GDM1 (cell line): ENCODE measurements around the gene OSBP2.
"Not testable (repeated sequence)": the region's sequence is repeated elsewhere in the genome, so short reads cannot be mapped to it uniquely, and the experiment has no call there.

Source experiments
- DNase-seq: peaks from one replicate; lab custom pipeline; 2025; lab: John Stamatoyannopoulos, UW

The OSBP2 gene

GRCh38 chr22:30676565-30676964 is 18.1 kb upstream of the OSBP2 start:
- not testable (repeated sequence) for DNase-seq

- DNase-seq = not testable (repeated sequence)
Measured at GRCh38 chr22:30679895-30680690, 14.6 kb upstream of the OSBP2 start.

- DNase-seq = no peak
Measured at GRCh38 chr22:30680991-30681770, 13.5 kb upstream of the OSBP2 start.

GRCh38 chr22:30681831-30682230 is 12.8 kb upstream of the OSBP2 start:
- DNase-seq = no peak

- no peak for DNase-seq
Measured at GRCh38 chr22:30685178-30685577, 9.5 kb upstream of the OSBP2 start.

- DNase-seq = no peak
Measured at GRCh38 chr22:30687358-30687757, 7.3 kb upstream of the OSBP2 start.

GRCh38 chr22:30689622-30690021 is 5.1 kb upstream of the OSBP2 start:
- DNase-seq = no peak

- no peak for DNase-seq
Measured at GRCh38 chr22:30691204-30691603, 3.5 kb upstream of the OSBP2 start.

GRCh38 chr22:30694171-30694639 is 469 bp upstream of the OSBP2 start:
- no peak for DNase-seq

- DNase-seq = no peak
Measured at GRCh38 chr22:30695351-30695851, 727 bp downstream of the OSBP2 start.

- no peak for DNase-seq
Measured at GRCh38 chr22:30695871-30696655, 1.4 kb downstream of the OSBP2 start.

- DNase-seq = no peak
Measured at GRCh38 chr22:30697975-30698374, 3.3 kb downstream of the OSBP2 start.

- DNase-seq = no peak
Measured at GRCh38 chr22:30701872-30702271, 7.2 kb downstream of the OSBP2 start.

- no peak for DNase-seq
Measured at GRCh38 chr22:30702856-30703255, 8.2 kb downstream of the OSBP2 start.

GRCh38 chr22:30704978-30705377 is 10.3 kb downstream of the OSBP2 start:
- no peak for DNase-seq

- DNase-seq = no peak
Measured at GRCh38 chr22:30705710-30706651, 11.3 kb downstream of the OSBP2 start.

GRCh38 chr22:30709980-30710379 is 15.3 kb downstream of the OSBP2 start:
- not testable (repeated sequence) for DNase-seq

GRCh38 chr22:30712094-30712493 is 17.4 kb downstream of the OSBP2 start:
- DNase-seq = no peak

GRCh38 chr22:30714062-30714461 is 19.4 kb downstream of the OSBP2 start:
- DNase-seq = no peak

- DNase-seq = no peak
Measured at GRCh38 chr22:30717331-30717921, 22.8 kb downstream of the OSBP2 start.

- no peak for DNase-seq
Measured at GRCh38 chr22:30717952-30718351, 23.3 kb downstream of the OSBP2 start.
